ENCODE data around the gene SMC1B.
"Not testable (repeated sequence)": the region's sequence is repeated elsewhere in the genome, so short reads cannot be mapped to it uniquely, and the experiment has no call there.

Gene SMC1B

GRCh38 chr22:45295004-45295403 is 118.4 kb downstream of the SMC1B start:
- DNase-seq = not testable (repeated sequence)
